GM12801 (cell line): ENCODE measurements around the gene GNA15.

ENCODE experiments used
- TF ChIP-seq, protein P1 (sequence below): IDR thresholded peaks from one replicate; pipeline ENCODE4 v1.5.1; 2011; ENCODE audit warnings: control low read depth; ENCODE audit not compliant: insufficient read length; ENCODE audit errors: extremely low read depth

The GNA15 gene

DNA sequence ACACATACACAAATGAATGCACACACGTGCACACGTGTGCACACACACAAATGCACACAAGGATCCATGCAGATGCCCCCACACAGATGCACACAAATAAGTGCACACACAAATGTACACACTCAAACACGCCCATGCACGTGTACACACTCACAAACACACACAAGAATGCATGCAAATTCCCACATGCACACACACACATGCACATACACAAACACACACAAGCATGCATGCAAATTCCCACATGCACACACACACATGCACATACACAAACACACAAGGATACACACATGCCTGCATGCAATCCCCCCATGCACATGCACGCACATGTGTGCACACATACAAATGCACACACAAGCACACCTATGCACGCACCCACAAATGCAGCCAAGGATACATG lies 13.3 kb downstream of the GNA15 start:
- TF ChIP-seq, protein P1, sequence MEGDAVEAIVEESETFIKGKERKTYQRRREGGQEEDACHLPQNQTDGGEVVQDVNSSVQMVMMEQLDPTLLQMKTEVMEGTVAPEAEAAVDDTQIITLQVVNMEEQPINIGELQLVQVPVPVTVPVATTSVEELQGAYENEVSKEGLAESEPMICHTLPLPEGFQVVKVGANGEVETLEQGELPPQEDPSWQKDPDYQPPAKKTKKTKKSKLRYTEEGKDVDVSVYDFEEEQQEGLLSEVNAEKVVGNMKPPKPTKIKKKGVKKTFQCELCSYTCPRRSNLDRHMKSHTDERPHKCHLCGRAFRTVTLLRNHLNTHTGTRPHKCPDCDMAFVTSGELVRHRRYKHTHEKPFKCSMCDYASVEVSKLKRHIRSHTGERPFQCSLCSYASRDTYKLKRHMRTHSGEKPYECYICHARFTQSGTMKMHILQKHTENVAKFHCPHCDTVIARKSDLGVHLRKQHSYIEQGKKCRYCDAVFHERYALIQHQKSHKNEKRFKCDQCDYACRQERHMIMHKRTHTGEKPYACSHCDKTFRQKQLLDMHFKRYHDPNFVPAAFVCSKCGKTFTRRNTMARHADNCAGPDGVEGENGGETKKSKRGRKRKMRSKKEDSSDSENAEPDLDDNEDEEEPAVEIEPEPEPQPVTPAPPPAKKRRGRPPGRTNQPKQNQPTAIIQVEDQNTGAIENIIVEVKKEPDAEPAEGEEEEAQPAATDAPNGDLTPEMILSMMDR, result no peak

DNA sequence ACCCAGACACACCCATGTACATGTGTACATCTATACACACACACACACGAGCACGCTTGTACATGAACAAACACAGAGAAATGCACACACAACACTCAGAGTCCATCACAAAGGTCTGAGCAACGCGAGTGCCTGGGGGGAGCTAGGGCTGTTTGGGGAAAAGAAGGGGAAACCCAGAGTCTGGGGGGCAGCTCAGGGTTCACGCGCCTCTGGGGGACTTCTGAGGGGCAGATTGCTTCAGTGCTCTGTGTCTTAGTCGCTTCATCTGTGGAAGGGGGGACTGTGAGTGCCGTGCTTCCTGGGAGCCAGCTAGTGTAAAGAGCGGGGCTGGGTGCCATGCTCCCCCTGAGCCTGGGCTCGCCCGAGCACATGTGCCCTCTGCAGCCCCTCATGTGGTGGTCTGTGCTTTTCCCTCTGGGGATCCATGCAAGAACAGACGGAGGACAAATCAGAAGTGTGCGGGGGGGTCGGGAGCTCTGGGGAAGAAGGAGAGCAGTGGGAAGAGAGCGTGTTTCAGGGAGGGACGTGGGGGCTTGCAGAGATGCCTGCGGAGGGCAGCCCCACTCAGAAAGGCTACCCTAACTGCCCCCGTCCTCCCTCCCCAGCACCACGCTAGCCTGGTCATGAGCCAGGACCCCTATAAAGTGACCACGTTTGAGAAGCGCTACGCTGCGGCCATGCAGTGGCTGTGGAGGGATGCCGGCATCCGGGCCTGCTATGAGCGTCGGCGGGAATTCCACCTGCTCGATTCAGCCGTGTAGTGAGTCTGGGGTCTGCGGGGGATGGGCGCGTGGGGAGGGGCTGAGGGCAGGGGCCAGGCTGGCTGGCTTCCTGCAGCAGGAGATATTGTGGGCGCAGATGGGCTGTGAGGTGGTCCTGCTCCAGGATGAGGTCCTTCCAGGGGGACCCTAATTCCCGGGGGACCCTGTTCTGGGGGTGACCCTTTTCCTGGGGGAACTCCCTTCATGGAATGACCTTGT lies 14.0 kb downstream of the GNA15 start:
- TF ChIP-seq, protein P1, result no peak

DNA sequence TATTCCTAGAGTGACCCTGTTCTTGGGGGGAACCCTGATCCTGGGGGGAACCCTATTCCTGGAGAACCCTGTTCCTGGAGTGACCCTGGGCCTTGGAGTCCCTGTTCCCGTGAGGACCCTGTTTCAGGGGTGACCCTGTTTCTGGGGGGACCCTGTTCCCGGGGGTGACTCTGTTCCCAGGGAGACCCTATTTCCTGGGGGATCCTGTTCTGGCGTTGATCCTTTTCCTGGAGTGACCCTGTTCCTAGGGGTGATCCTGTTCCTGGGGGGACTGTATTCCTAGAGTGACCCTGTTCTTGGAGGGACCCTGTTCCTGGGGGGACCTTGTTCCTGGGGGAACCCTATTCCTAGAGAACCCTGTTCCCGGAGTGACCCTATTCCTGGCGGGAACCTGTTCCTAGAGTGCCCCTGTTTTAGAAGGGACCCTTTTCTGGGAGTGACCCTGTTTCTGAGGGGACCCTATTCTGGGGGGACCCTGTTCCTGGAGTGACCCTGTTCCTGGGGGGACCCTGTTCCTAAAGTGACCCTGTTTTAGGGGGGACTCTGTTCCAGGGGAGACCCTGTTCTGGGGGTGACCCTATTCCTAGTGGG lies 15.0 kb downstream of the GNA15 start:
- TF ChIP-seq, protein P1, result no peak

DNA sequence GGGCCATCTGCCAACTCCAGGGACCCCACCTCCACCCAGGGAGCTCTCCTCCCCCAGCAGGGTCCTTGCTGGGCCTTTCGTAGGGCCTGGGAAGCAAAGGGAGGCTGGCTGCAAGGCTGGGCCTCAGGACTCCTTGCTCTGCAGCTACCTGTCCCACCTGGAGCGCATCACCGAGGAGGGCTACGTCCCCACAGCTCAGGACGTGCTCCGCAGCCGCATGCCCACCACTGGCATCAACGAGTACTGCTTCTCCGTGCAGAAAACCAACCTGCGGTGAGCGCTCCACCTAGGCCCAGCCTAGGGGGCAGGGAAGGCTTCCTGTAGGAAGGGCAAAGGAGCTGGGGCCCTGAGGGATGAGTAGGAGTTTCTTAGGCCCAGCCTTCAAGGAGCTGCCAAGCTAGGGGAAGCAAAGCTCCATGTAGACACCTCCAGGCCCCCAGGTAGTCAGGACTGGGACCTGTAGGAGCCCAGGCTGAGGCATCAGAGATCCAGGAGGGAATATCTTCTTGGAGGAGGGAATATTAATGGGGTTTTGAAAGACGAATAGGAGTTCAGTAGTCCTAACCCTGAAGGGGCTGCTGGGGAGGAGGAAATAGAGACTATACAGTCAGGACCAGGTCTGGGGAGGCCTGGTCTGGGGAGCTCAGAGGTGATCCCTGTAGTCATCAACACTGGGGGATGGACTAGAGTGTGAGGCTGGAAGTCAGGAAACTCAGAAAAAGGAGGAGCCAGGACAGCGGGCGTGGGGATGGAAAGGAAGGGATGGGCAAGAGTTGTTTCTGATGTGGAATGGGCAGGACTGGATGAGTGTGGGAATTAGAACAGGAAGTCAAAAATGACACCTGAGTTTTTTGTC lies 16.0 kb downstream of the GNA15 start:
- TF ChIP-seq, protein P1, result no peak

DNA sequence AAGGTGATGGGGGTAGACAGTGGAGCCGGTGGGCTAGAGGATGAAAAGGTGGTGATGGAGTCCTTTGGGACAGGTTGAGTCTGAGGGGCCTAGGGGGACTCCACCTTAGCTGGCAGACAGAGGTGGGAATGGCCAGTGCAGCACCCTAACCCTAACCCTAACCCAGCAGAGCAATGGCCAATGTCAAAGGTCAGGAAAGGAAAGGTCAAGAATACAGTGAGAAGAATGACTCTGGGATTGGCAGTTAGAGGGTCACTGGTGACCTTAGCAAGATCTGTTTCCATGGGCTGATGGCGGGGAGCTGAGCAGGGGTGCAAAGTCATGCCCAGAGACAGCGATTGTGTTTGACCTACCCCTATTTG lies 16.6 kb downstream of the GNA15 start:
- TF ChIP-seq, protein P1, result no peak

DNA sequence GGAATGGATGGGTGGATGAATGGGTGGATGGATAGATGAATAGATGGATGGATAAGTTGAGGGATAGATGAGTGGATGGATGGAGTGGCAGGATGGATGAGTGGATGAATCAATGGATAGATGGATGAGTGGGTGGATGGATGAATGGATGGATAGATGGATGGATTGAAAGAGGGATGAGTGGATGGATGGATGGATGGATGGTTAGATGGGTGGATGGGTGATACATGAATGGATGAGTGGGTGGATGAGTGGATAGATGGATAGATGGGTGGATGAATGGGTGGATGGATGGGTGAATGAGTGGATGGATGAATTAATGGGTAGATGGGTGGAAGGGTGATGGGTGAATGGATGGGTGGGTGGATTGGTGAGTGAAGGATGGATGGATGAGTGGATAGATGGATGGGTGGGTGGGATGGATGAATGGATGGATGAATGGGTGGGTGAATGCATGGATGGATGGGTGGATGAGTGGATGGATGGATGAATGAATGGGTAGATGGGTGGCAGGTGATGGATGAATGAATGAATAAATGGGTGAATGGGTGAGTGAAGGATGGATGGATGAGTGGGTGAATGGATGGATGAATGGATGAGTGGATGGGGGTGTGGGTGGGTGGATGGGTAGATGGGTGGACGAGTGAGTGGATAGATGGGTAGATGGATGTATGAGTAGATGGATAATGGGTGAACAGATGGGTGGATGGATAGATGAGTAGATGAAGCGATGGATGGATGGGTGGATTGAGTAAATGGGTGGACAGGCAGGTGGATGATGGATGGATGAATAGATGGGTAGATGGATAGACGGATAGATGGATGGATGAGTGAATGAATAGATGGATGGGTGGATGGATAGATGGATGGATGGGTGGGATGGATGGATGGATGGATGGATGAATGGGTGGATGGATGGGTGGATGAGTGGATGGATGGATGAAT lies 17.7 kb downstream of the GNA15 start:
- TF ChIP-seq, protein P1, result no peak
